Heart left ventricle (tissue), 13 donors: ENCODE results near the gene ADGRD1.
"Not testable (repeated sequence)": the region's sequence is repeated elsewhere in the genome, so short reads cannot be mapped to it uniquely, and the experiment has no call there.

Experiments
- CTCF ChIP-seq, 12 donors: fragments of 200-600 bp; sonication (generic) in 4 of 12; IDR thresholded peaks; one replicate each; pipeline versions ENCODE4 v1.5.0 to v1.8.0; 2018 to 2022; ENCODE audit warnings: antibody characterized with exemption in 12 of 12, mild to moderate bottlenecking in 5 of 12
- POLR2A ChIP-seq, 2 donors: fragments of 450-650 bp; IDR thresholded peaks; one replicate each; pipeline ENCODE4 v1.6.1; 2017; ENCODE audit warnings: antibody characterized with exemption in 2 of 2, mild to moderate bottlenecking in 2 of 2, moderate library complexity in 2 of 2
- donor health status: ischemic (EF 13 %, LVEDD 7.1; RV severe dilation, severe dysfunction).
- donor health status: DM: no; HTN: yes; CAD: no.
- donor health status: DM: no; HTN: no; CAD: no.
- donor health status: ischemic (EF 25% LVEDD 6.9; RV normal size, moderate dysfunction).
- donor health status: ischemic (EF 25% LVEDD 5.7; RV mildly dilated, moderate dysfunction).
- donor health status: ischemic (EF 35%, LVEDD 5.7; RV mildly dilated, moderate dysfunction).
- donor health status: nonischemic (EF 11% LVEDD 7.7; RV severe dilation, severe dysfunction).
- donor health status: DM: yes; HTN: yes; CAD: no.
- donor health status: PGD.
- donor health status: ischemic (EF 29% LVEDD 5.4; RV normal size, mild dysfunction).
- donor health status: nonischemic (EF 23%, LVEDD 6.1; RV moderate dilation, normal function).

- TF ChIP-seq CTCF, POLR2A (IDR thresholded peaks at IDR 0.05): not testable (repeated sequence)
These were observed 116.4 kb downstream of the ADGRD1 start for GRCh38 chr12:131070136-131070535.
